ENCODE results near the gene ANGPTL7. TPM values are rescaled to one million over a fixed set of nuclear protein-coding genes. Genes with fewer than 3 reads are reported as not detected.

Gene ANGPTL7
- total RNA-seq, 2 experiments from 2014 or later: not detected

GRCh38 chr1:11144570-11145256, 44.4 kb upstream of the ANGPTL7 start:
- H3K27me3 Mint-ChIP-seq: no peaks in the 10 kb centered on the region
- H3K4me1 Mint-ChIP-seq (ENCODE audit: low read depth): peaks cover 26% of the 10 kb centered on the region
- ChIA-PET POLR2A (interaction anchor here (0.7 to 1.1 kb wide), 2 partner anchors 23 to 1342 kb away, joined by 3 read pairs; no protein-coding TSS in a partner anchor), CTCF (interaction anchor here (1.1 to 1.3 kb wide), 2 partner anchors 107 to 113 kb away, joined by 3 to 6 read pairs; no protein-coding TSS in a partner anchor)
- ATAC-seq (no peak), DNase-seq (no peak)
- TF ChIP-seq CTCF (IDR thresholded peaks at IDR 0.05): no peak
- intact Hi-C loops (cut with micrococcal nuclease): no loop called here
- no peak overlapping the region for H3K4me3 Mint-ChIP-seq
- H3K27ac Mint-ChIP-seq: peak overlapping the region; percentile 86
- H3K9me3 Mint-ChIP-seq: no peaks in the 10 kb centered on the region
- peaks cover 25% of the 10 kb centered on the region for H3K36me3 Mint-ChIP-seq (ENCODE audit: low read depth)

GRCh38 chr1:11145741-11146140, 43.4 kb upstream of the ANGPTL7 start:
- ATAC-seq (no peak), DNase-seq (no peak)
- POLR2A ChIA-PET: interaction anchor here (1.1 kb wide), 1 partner anchor 24 kb away, joined by 3 read pairs; no protein-coding TSS in a partner anchor
- Mint-ChIP-seq H3K9me3 (no peaks in the 10 kb centered on the region), H3K4me1 (ENCODE audit: low read depth) (peaks cover 26% of the 10 kb centered on the region), H3K36me3 (ENCODE audit: low read depth) (peaks cover 27% of the 10 kb centered on the region), H3K4me3 (no peak overlapping the region), H3K27ac (no peak overlapping the region), H3K27me3 (no peaks in the 10 kb centered on the region)
- TF ChIP-seq CTCF (IDR thresholded peaks at IDR 0.05): no peak
- intact Hi-C loops (cut with micrococcal nuclease): no loop called here
- CTCF ChIA-PET: interaction anchor here (0.8 to 0.9 kb wide), 2 partner anchors 107 to 108 kb away, joined by 3 to 4 read pairs; no protein-coding TSS in a partner anchor

GRCh38 chr1:11147197-11147770, 41.9 kb upstream of the ANGPTL7 start:
- H3K27ac Mint-ChIP-seq: no peak overlapping the region
- ATAC-seq (no peak), DNase-seq (no peak)
- TF ChIP-seq CTCF (IDR thresholded peaks at IDR 0.05): no peak
- H3K36me3 Mint-ChIP-seq (ENCODE audit: low read depth): peaks cover 25% of the 10 kb centered on the region
- ChIA-PET POLR2A (interaction anchor here (0.7 kb wide), 1 partner anchor 22 kb away, joined by 3 read pairs; no protein-coding TSS in a partner anchor), CTCF (interaction anchor here (1.6 to 2.0 kb wide), 2 partner anchors 11 to 110 kb away, joined by 3 to 13 read pairs; no protein-coding TSS in a partner anchor)
- H3K4me1 Mint-ChIP-seq (ENCODE audit: low read depth): peaks cover 26% of the 10 kb centered on the region
- no peak overlapping the region for H3K4me3 Mint-ChIP-seq
- no peaks in the 10 kb centered on the region for H3K9me3 Mint-ChIP-seq
- H3K27me3 Mint-ChIP-seq: no peaks in the 10 kb centered on the region
- intact Hi-C loops (cut with micrococcal nuclease): no loop called here

GRCh38 chr1:11150326-11150725, 38.8 kb upstream of the ANGPTL7 start:
- H3K4me3 Mint-ChIP-seq: no peak overlapping the region
- ChIA-PET CTCF (interaction anchor here (3.8 kb wide), 1 partner anchor 112 kb away, joined by 21 read pairs; no protein-coding TSS in a partner anchor), POLR2A (no interaction called here)
- no peak for DNase-seq
- peaks cover 15% of the 10 kb centered on the region for H3K36me3 Mint-ChIP-seq (ENCODE audit: low read depth)
- no peaks in the 10 kb centered on the region for H3K4me1 Mint-ChIP-seq (ENCODE audit: low read depth)
- no peaks in the 10 kb centered on the region for H3K27me3 Mint-ChIP-seq
- no peaks in the 10 kb centered on the region for H3K9me3 Mint-ChIP-seq
- ATAC-seq: no peak
- H3K27ac Mint-ChIP-seq: no peak overlapping the region
- no peak for TF ChIP-seq CTCF (IDR thresholded peaks at IDR 0.05)
- intact Hi-C loops (cut with micrococcal nuclease): no loop called here

- Mint-ChIP-seq H3K4me1 (ENCODE audit: low read depth) (no peaks in the 10 kb centered on the region), H3K9me3 (no peaks in the 10 kb centered on the region), H3K36me3 (ENCODE audit: low read depth) (peaks cover 10% of the 10 kb centered on the region), H3K27me3 (no peaks in the 10 kb centered on the region), H3K4me3 (no peak overlapping the region), H3K27ac (no peak overlapping the region)
- ATAC-seq (no peak), DNase-seq (no peak)
- no peak for TF ChIP-seq CTCF (IDR thresholded peaks at IDR 0.05)
- intact Hi-C loops (cut with micrococcal nuclease): no loop called here
- ChIA-PET POLR2A (no interaction called here), CTCF (interaction anchor here (3.8 kb wide), 1 partner anchor 113 kb away, joined by 21 read pairs; no protein-coding TSS in a partner anchor)
Observed at GRCh38 chr1:11151114-11151513, 38.0 kb upstream of the ANGPTL7 start.

Measured in activated CD8-positive, alpha-beta T cell treated with anti-CD3 and anti-CD28 coated beads for 36 hours (primary cell).